GM12878 (cell line): ENCODE data around the gene DHFR. TPM values are rescaled to one million over a fixed set of nuclear protein-coding genes. Genes with fewer than 3 reads are reported as not detected.

Source experiments
- ATAC-seq: fragments of 200-7000 bp; cut with Tn5 transposase; 3 replicates; pipeline ENCODE4 v1.9.1; 2020; ENCODE audit warnings: mild to moderate bottlenecking, moderate library complexity
- BruUV-seq: library from RNA; stranded (reverse); fragments of 400-500 nt; replicated peaks from 2 replicates; lab custom pipeline; 2021; lab: Mats Ljungman, UMichigan
- CTCF ChIA-PET: fragments of 300-600 bp; sonication (Branson Sonifier 250); formaldehyde crosslinking; extraction: SDS; loops from one replicate; lab custom pipeline; 2021; ENCODE audit warnings: inconsistent platforms; lab: Yijun Ruan, JAX
- POLR2A ChIA-PET: fragments of 350-600 bp; formaldehyde crosslinking; extraction: SDS; loops from one replicate; lab custom pipeline; 2021; ENCODE audit warnings: inconsistent platforms; lab: Charles Lee
- RAD21 ChIA-PET: fragments of 300-600 bp; sonication (Branson Sonifier 250); formaldehyde crosslinking; loops from one replicate; lab custom pipeline; 2023; ENCODE audit warnings: antibody characterized with exemption; ENCODE audit not compliant: unreplicated experiment; lab: Charles Lee
- SMC1A ChIA-PET: fragments of 300-600 bp; sonication (Branson Sonifier 250); formaldehyde crosslinking; loops from one replicate; lab custom pipeline; 2023; ENCODE audit not compliant: unreplicated experiment, uncharacterized antibody; lab: Charles Lee
- DNase-seq: peaks from one replicate; pipeline ENCODE4 v3.0.0-alpha.2; 2011; ENCODE audit warnings: low read depth, low spot score
- FAIRE-seq: peaks from 3 replicates; lab custom pipeline; 2011; peaks lifted over from hg19 to GRCh38; lab: Jason Lieb, UNC
- H2AFZ ChIP-seq: 2 replicates; pipeline ENCODE4 v1.6.0; 2011; ENCODE audit warnings: low read depth, low read length, control low read depth; ENCODE audit not compliant: control insufficient read depth
- H3K27ac ChIP-seq: 2 replicates; pipeline ENCODE4 v1.5.1; 2011; ENCODE audit warnings: control low read depth; ENCODE audit not compliant: control insufficient read depth, insufficient read depth
- H3K27me3 ChIP-seq, 2 experiments: replicated peaks in 1 of 2; 2 replicates each; pipeline versions ENCODE4 v1.6.0 to v1.6.1; 2011; ENCODE audit warnings: low read length in 1 of 2; ENCODE audit not compliant: control insufficient read depth in 2 of 2, insufficient read depth in 2 of 2
- H3K36me3 ChIP-seq, 2 experiments: 2 replicates each; pipeline ENCODE4 v1.5.1; 2011; ENCODE audit warnings: low read length in 1 of 2; ENCODE audit not compliant: control insufficient read depth in 2 of 2, insufficient read depth in 2 of 2
- H3K4me1 ChIP-seq: 2 replicates; pipeline ENCODE4 v1.6.1; 2011; ENCODE audit warnings: mild to moderate bottlenecking, low read length, moderate library complexity, mixed read lengths; ENCODE audit not compliant: control insufficient read depth, insufficient read depth
- H3K4me2 ChIP-seq: 2 replicates; pipeline ENCODE4 v1.6.0; 2011; ENCODE audit warnings: control low read depth; ENCODE audit not compliant: control insufficient read depth, insufficient read depth
- H3K4me3 ChIP-seq: fragments of 200-600 bp; sonication (generic); 2 replicates; pipeline ENCODE4 v1.5.1; 2016
- H3K79me2 ChIP-seq: 2 replicates; pipeline ENCODE4 v1.6.0; 2011; ENCODE audit warnings: low read length; ENCODE audit not compliant: control insufficient read depth, insufficient read depth
- H3K9ac ChIP-seq: 2 replicates; pipeline ENCODE4 v1.8.0; 2011; ENCODE audit warnings: low read length, control low read depth, mixed read lengths; ENCODE audit not compliant: control insufficient read depth, insufficient read depth
- H3K9me3 ChIP-seq: replicated peaks from 3 replicates; pipeline ENCODE4 v1.5.1; 2011; ENCODE audit warnings: mild to moderate bottlenecking, low read length; ENCODE audit not compliant: control insufficient read depth, insufficient read depth
- H4K20me1 ChIP-seq: 2 replicates; pipeline ENCODE4 v1.6.0; 2011; ENCODE audit not compliant: control insufficient read depth, insufficient read depth
- CREM ChIP-seq: IDR thresholded peaks from 2 replicates; pipeline ENCODE4 v1.6.1; 2014; ENCODE audit warnings: antibody characterized with exemption, low read depth
- EED ChIP-seq: sonication (generic); IDR thresholded peaks from 2 replicates; pipeline ENCODE4 v1.6.1; 2016; ENCODE audit warnings: antibody characterized with exemption, low read depth
- KLF5 ChIP-seq: fragments of 450-650 bp; IDR thresholded peaks from 2 replicates; pipeline ENCODE4 v1.6.1; 2014; ENCODE audit warnings: mild to moderate bottlenecking; ENCODE audit not compliant: partially characterized antibody
- MTA2 ChIP-seq: fragments of 450-650 bp; IDR thresholded peaks from 2 replicates; pipeline ENCODE4 v1.6.1; 2016; ENCODE audit warnings: low read depth, mild to moderate bottlenecking, moderate library complexity
- NFYB ChIP-seq: IDR thresholded peaks from 2 replicates; pipeline ENCODE4 v1.6.1; 2011; ENCODE audit warnings: low read depth, mild to moderate bottlenecking, low read length, improper control_type of control experiment, moderate library complexity; ENCODE audit not compliant: insufficient read depth
- ZNF274 ChIP-seq: IDR thresholded peaks from one replicate; pipeline ENCODE4 v1.8.0; 2011; ENCODE audit not compliant: insufficient read length, insufficient read depth
- WGBS: methylation state at CpG from one replicate; pipeline ENCODE4 v1.1.6; 2016; ENCODE audit warnings: low lambda C conversion rate; ENCODE audit not compliant: insufficient replicate concordance, insufficient coverage; ENCODE audit errors: missing lambda C conversion rate; 5-methylcytosine and 5-hydroxymethylcytosine counted together
- in situ Hi-C: fragments of 300-500 bp; cut with MboI; formaldehyde crosslinking; loops from 9 replicates; pipeline ENCODE4 v1.14.3; 2018; ENCODE audit warnings: mixed read lengths
- intact Hi-C: fragments of 100-400 bp; cut with micrococcal nuclease; formaldehyde crosslinking; loops from one replicate; pipeline ENCODE4 v1.14.2; 2022; ENCODE audit not compliant: unreplicated experiment
- polyA plus RNA-seq, 11 experiments: library from polyadenylated mRNA; depleted of rRNA in 4 of 11; unstranded in 6 of 11; stranded (reverse) in 5 of 11; fragments of >200 nt; fragmentation: Nextera tagmentation in 4 of 11; fragmentation: Illumina TruSeq in 1 of 11; extraction: Ambion mirVana in 4 of 11; extraction: Trizol in 1 of 11; gene quantifications; 1 replicate in 1 of 11; 2 replicates in 10 of 11; pipeline versions ENCODE4 v1.2.1 to v1.2.3, GENCODE V29; 2011 to 2016; ENCODE audit warnings: inconsistent platforms in 2 of 11, missing spikeins in 2 of 11, low read depth in 1 of 11
- total RNA-seq, 4 experiments: library from RNA; depleted of rRNA in 3 of 4; stranded (reverse); fragments of >200 nt in 3 of 4; fragmentation: Illumina TruSeq in 1 of 4; extraction: Trizol in 1 of 4; gene quantifications; 2 replicates each; pipeline versions ENCODE4 v1.2.1 to v1.2.3, GENCODE V29; 2013 to 2021
- TF ChIP-seq, protein P1 (sequence below): IDR thresholded peaks from 2 replicates; pipeline ENCODE4 v1.6.1; 2012; ENCODE audit warnings: low read depth, low read length, improper control_type of control experiment
- TF ChIP-seq, protein P2 (sequence below): fragments of 450-650 bp; IDR thresholded peaks from 2 replicates; pipeline ENCODE4 v1.6.1; 2017; ENCODE audit warnings: mild to moderate bottlenecking
- TF ChIP-seq, protein P3 (sequence below): fragments of 450-650 bp; IDR thresholded peaks from 2 replicates; pipeline ENCODE4 v1.6.1; 2017; ENCODE audit warnings: mild to moderate bottlenecking, low read depth, inconsistent platforms; ENCODE audit not compliant: poor library complexity, severe bottlenecking
- TF ChIP-seq, protein P4 (sequence below): IDR thresholded peaks from 2 replicates; pipeline ENCODE4 v1.6.1; 2011; ENCODE audit warnings: mild to moderate bottlenecking, low read depth, low read length, moderate library complexity; ENCODE audit not compliant: insufficient replicate concordance
- TF ChIP-seq, protein P5 (sequence below): IDR thresholded peaks from 2 replicates; pipeline ENCODE4 v1.6.1; 2012; ENCODE audit warnings: mild to moderate bottlenecking, low read depth, low read length
- TF ChIP-seq, protein P6 (sequence below): fragments of 450-650 bp; IDR thresholded peaks from 2 replicates; pipeline ENCODE4 v1.6.1; 2017; ENCODE audit warnings: low read depth, mild to moderate bottlenecking, moderate library complexity

Gene DHFR
- total and polyA plus RNA-seq, 10 of the 15 experiments (the other 5 are each of a cell fraction or from before 2014, with no cell fraction given) = 57.9 to 143 (median 71.4) TPM

DNA sequence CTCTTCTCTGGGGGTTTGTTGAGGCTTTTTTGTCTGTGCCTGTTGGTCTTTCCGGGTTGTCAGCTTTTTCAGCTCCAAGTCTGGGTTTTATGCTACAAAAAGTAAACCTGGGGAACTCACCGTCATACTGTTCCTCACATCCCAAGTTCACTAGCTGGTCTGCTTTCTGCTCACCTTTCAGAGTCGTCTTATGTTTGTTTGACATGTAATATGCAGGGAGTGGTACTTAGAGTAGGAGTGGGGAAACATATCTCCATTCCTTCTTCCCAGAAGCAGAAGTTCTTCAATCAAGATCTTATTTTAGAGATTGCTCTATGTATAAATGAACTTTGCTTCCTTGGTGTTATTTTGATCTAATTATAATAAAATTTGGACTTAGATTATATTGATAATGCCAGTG is 41.7 kb upstream of the DHFR start:
- Histone ChIP-seq H3K27me3 (no peaks in the 10 kb centered on the region), H3K9me3 (no peaks in the 10 kb centered on the region), H3K4me3 (no peak overlapping the region), H3K36me3 (peaks cover 0 to 7% of the 10 kb centered on the region in 2 experiments; a peak in 2 of 4 replicates), H4K20me1 (no peaks in the 10 kb centered on the region), H3K4me1 (no peaks in the 10 kb centered on the region), H2AFZ (no peak overlapping the region), H3K27ac (no peak overlapping the region), H3K9ac (no peak overlapping the region), H3K79me2 (no peaks in the 10 kb centered on the region), H3K4me2 (no peak overlapping the region)
- intact Hi-C loops = no loop called here
- no TSS peak for BruUV-seq
- DNase-seq (no peak), ATAC-seq (no peak), FAIRE-seq (no peak)
- TF ChIP-seq NFYB = no peak
- TF ChIP-seq, protein P1, sequence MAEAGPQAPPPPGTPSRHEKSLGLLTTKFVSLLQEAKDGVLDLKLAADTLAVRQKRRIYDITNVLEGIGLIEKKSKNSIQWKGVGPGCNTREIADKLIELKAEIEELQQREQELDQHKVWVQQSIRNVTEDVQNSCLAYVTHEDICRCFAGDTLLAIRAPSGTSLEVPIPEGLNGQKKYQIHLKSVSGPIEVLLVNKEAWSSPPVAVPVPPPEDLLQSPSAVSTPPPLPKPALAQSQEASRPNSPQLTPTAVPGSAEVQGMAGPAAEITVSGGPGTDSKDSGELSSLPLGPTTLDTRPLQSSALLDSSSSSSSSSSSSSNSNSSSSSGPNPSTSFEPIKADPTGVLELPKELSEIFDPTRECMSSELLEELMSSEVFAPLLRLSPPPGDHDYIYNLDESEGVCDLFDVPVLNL = no peak
- TF ChIP-seq ZNF274 = no peak
- no peak for TF ChIP-seq EED
- TF ChIP-seq, protein P2, sequence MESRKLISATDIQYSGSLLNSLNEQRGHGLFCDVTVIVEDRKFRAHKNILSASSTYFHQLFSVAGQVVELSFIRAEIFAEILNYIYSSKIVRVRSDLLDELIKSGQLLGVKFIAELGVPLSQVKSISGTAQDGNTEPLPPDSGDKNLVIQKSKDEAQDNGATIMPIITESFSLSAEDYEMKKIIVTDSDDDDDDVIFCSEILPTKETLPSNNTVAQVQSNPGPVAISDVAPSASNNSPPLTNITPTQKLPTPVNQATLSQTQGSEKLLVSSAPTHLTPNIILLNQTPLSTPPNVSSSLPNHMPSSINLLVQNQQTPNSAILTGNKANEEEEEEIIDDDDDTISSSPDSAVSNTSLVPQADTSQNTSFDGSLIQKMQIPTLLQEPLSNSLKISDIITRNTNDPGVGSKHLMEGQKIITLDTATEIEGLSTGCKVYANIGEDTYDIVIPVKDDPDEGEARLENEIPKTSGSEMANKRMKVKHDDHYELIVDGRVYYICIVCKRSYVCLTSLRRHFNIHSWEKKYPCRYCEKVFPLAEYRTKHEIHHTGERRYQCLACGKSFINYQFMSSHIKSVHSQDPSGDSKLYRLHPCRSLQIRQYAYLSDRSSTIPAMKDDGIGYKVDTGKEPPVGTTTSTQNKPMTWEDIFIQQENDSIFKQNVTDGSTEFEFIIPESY = no peak
- TF ChIP-seq, protein P3, sequence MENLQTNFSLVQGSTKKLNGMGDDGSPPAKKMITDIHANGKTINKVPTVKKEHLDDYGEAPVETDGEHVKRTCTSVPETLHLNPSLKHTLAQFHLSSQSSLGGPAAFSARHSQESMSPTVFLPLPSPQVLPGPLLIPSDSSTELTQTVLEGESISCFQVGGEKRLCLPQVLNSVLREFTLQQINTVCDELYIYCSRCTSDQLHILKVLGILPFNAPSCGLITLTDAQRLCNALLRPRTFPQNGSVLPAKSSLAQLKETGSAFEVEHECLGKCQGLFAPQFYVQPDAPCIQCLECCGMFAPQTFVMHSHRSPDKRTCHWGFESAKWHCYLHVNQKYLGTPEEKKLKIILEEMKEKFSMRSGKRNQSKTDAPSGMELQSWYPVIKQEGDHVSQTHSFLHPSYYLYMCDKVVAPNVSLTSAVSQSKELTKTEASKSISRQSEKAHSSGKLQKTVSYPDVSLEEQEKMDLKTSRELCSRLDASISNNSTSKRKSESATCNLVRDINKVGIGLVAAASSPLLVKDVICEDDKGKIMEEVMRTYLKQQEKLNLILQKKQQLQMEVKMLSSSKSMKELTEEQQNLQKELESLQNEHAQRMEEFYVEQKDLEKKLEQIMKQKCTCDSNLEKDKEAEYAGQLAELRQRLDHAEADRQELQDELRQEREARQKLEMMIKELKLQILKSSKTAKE = no peak
- TF ChIP-seq MTA2 = no peak
- no peak for TF ChIP-seq CREM
- TF ChIP-seq KLF5 = no peak
- TF ChIP-seq, protein P4, sequence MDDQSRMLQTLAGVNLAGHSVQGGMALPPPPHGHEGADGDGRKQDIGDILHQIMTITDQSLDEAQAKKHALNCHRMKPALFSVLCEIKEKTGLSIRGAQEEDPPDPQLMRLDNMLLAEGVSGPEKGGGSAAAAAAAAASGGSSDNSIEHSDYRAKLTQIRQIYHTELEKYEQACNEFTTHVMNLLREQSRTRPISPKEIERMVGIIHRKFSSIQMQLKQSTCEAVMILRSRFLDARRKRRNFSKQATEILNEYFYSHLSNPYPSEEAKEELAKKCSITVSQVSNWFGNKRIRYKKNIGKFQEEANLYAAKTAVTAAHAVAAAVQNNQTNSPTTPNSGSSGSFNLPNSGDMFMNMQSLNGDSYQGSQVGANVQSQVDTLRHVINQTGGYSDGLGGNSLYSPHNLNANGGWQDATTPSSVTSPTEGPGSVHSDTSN = no peak
- TF ChIP-seq, protein P5, sequence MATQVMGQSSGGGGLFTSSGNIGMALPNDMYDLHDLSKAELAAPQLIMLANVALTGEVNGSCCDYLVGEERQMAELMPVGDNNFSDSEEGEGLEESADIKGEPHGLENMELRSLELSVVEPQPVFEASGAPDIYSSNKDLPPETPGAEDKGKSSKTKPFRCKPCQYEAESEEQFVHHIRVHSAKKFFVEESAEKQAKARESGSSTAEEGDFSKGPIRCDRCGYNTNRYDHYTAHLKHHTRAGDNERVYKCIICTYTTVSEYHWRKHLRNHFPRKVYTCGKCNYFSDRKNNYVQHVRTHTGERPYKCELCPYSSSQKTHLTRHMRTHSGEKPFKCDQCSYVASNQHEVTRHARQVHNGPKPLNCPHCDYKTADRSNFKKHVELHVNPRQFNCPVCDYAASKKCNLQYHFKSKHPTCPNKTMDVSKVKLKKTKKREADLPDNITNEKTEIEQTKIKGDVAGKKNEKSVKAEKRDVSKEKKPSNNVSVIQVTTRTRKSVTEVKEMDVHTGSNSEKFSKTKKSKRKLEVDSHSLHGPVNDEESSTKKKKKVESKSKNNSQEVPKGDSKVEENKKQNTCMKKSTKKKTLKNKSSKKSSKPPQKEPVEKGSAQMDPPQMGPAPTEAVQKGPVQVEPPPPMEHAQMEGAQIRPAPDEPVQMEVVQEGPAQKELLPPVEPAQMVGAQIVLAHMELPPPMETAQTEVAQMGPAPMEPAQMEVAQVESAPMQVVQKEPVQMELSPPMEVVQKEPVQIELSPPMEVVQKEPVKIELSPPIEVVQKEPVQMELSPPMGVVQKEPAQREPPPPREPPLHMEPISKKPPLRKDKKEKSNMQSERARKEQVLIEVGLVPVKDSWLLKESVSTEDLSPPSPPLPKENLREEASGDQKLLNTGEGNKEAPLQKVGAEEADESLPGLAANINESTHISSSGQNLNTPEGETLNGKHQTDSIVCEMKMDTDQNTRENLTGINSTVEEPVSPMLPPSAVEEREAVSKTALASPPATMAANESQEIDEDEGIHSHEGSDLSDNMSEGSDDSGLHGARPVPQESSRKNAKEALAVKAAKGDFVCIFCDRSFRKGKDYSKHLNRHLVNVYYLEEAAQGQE = no peak
- TF ChIP-seq, protein P6, sequence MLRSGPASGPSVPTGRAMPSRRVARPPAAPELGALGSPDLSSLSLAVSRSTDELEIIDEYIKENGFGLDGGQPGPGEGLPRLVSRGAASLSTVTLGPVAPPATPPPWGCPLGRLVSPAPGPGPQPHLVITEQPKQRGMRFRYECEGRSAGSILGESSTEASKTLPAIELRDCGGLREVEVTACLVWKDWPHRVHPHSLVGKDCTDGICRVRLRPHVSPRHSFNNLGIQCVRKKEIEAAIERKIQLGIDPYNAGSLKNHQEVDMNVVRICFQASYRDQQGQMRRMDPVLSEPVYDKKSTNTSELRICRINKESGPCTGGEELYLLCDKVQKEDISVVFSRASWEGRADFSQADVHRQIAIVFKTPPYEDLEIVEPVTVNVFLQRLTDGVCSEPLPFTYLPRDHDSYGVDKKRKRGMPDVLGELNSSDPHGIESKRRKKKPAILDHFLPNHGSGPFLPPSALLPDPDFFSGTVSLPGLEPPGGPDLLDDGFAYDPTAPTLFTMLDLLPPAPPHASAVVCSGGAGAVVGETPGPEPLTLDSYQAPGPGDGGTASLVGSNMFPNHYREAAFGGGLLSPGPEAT = no peak
- RAD21 ChIA-PET = no interaction called here
- SMC1A ChIA-PET = interaction anchor here (1.8 kb wide), 1 partner anchor 59 kb away, joined by 5 read pairs; no protein-coding TSS in a partner anchor
- in situ Hi-C loops = no loop called here
- POLR2A ChIA-PET = no interaction called here
- CTCF ChIA-PET = interaction anchor here (1.1 kb wide), 1 partner anchor 24 kb away, joined by 4 read pairs; no protein-coding TSS in a partner anchor
- 97% methylated on average over 3 of the region's 3 CpGs for WGBS
